Stimulated activated naive CD8-positive, alpha-beta T cell treated with anti-CD3 and anti-CD28 coated beads, Interleukin-15, amount 100 ng/mL, for 72 hours (primary cell): Measurements from ENCODE around the gene SSR4.

Experiments used
- ATAC-seq: fragments of 150-1000 bp; cut with Tn5 transposase; 2 replicates; pipeline ENCODE4 v1.10.0; 2021; ENCODE audit warnings: mild to moderate bottlenecking, moderate library complexity
- DNase-seq, 2 donors: peaks; one replicate each; pipeline ENCODE4 v3.0.0; 2021 to 2022
- H3K27ac Mint-ChIP-seq, 2 donors: one replicate each; pipeline ENCODE4 v1.8.0; 2022; ENCODE audit warnings: mild to moderate bottlenecking in 2 of 2, mixed read lengths in 2 of 2, moderate library complexity in 2 of 2
- H3K27me3 Mint-ChIP-seq: one replicate; pipeline ENCODE4 v1.8.0; 2022; ENCODE audit warnings: mixed read lengths
- H3K4me1 Mint-ChIP-seq: one replicate; pipeline ENCODE4 v1.8.0; 2022; ENCODE audit warnings: mild to moderate bottlenecking, mixed read lengths
- H3K4me3 Mint-ChIP-seq, 2 donors: one replicate each; pipeline ENCODE4 v1.8.0; 2022; ENCODE audit warnings: mild to moderate bottlenecking in 2 of 2, mixed read lengths in 2 of 2, moderate library complexity in 1 of 2
- H3K9me3 Mint-ChIP-seq, 2 donors: one replicate each; pipeline ENCODE4 v1.8.0; 2022; ENCODE audit warnings: mixed read lengths in 2 of 2

Gene SSR4

DNA sequence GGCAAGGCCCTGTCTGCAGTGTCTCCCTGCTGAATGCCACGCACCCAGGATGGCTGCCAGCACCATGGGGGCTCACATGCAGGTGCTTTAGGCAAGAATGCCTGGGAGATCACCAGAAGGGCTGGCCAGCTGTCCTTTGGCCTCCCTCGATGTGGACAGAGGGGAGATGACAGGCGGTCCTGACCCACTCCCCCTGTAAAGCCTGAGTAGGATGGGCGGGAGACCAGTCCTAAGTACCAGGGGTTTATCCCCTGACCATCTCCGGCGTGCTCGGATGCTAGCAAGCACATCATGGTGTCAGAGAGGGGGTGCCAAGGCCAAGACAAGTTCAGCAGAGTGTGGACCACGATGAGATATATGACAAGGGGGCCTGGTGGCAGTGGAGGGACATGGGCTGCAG is 30.6 kb downstream of the SSR4 start:
- H3K4me3 Mint-ChIP-seq, result no peak overlapping the region
- no peak for DNase-seq
- H3K27ac Mint-ChIP-seq, result no peak overlapping the region
- H3K4me1 Mint-ChIP-seq, result peaks cover 29% of the 10 kb centered on the region
- no peak for ATAC-seq
- H3K27me3 Mint-ChIP-seq, result peaks cover 19% of the 10 kb centered on the region
- no peaks in the 10 kb centered on the region for H3K9me3 Mint-ChIP-seq

DNA sequence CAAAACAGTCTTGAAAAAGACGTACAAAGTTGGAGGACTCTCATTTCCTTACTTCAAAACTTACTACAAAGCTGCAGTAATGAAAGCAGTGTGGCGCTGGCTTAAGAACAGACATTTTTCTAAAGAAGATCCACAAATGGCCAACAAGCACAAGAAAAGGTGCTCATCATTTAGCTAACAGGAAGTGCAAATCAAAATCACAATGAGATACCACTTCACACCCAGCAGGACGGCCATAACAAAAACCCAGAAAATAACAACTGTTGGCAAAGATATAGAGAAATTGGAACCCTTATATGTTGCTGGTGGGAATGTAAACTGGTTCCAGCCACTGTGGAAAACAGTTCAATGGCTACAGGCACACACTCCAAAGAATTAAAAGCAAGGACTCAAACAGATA is 32.5 kb downstream of the SSR4 start:
- Mint-ChIP-seq H3K4me1 (peaks cover 14% of the 10 kb centered on the region), H3K9me3 (no peaks in the 10 kb centered on the region), H3K4me3 (no peak overlapping the region), H3K27ac (no peak overlapping the region), H3K27me3 (peaks cover 29% of the 10 kb centered on the region)
- no peak for DNase-seq
- ATAC-seq, result no peak

DNA sequence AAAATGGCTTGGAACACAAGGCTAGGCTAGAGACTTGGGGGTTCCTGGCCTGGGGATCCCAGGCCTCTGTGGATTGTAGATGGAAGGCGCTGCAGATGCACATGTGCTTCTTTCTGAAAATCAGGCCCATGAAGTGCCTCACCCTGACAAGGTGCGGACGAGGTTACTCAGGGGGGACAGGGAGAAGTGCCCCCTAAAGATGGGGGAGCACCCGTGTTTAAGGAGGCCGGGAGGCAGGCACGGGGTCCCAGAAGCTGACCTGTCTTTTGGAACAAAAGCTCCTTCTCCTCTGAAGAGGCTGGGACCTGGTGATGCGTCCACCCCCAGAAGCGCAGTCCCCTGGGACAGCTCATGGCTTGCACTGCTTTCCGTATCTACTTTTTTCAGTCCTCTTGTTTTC is 33.4 kb downstream of the SSR4 start:
- Mint-ChIP-seq H3K27me3 (peaks cover 37% of the 10 kb centered on the region), H3K9me3 (no peaks in the 10 kb centered on the region), H3K4me3 (no peak overlapping the region), H3K27ac (no peak overlapping the region), H3K4me1 (peaks cover 5% of the 10 kb centered on the region)
- DNase-seq, result no peak
- ATAC-seq, result no peak

DNA sequence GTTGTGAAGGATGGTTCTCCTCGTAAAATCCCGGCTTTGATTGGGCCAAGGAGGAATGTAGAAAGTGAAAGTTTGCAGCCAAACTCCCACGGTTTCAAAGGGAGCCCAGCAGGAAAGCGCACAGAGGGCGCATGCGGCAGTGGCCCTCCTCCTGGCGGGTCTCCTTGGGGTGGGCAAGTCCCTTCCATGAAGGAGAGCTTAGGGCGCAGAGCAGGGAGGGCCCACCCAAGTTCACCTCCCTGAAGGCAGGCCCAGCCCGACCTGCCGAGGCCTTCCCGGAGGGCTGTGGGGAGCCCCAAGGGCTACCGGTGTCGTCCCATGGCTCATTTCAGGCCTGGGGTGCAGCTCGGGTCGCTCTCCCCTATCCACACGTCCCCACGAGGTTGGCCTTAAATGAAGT is 33.8 kb downstream of the SSR4 start:
- no peak for DNase-seq
- Mint-ChIP-seq H3K27me3 (peaks cover 41% of the 10 kb centered on the region), H3K27ac (no peak overlapping the region), H3K4me1 (peaks cover 5% of the 10 kb centered on the region), H3K4me3 (no peak overlapping the region), H3K9me3 (no peaks in the 10 kb centered on the region)
- no peak for ATAC-seq

DNA sequence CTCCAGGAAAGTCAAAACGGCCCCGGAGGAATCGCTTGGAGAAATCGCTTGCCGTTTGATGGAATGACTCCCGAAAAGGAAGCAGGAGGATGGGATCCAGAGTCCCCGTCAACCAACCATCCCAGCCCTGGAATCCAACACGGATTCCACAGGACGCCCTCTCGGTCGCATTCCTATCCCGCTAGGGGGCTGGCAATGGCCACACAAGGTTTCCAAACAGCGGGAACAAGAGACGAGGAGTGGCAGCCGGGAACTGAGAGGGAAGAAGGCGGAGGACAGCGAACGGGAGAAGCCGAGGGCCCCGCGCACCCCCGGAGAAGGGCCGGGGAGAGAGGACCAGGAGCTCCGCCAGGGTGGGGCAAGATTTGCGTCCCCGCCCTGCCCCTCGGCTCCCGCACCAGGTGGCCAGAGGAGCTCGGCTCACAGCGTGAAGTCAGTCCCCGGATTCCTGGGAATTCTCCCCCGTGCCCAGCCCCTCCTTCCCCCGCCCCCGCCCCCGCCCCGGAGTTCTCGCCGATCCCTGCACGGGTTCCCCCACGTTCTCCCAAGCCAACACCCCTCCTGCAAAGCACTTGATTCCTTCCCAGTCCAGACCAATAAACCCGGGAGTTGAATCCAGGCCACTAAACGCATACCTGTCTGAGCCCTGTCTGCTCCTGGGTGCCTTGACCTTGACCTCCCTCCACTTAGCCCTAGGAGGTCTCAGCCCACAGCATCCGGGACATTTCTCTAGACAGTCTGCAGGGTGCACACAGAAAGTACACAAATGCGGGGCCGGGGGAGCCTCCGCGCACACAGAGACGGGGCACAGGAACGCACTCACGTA is 34.5 kb downstream of the SSR4 start:
- Mint-ChIP-seq H3K9me3 (no peaks in the 10 kb centered on the region), H3K27me3 (peaks cover 41% of the 10 kb centered on the region), H3K27ac (no peak overlapping the region), H3K4me1 (peaks cover 5% of the 10 kb centered on the region), H3K4me3 (peak overlapping the region in 1 of 2 donors; percentile 26)
- ATAC-seq (peak; percentile 36), DNase-seq (no peak)

DNA sequence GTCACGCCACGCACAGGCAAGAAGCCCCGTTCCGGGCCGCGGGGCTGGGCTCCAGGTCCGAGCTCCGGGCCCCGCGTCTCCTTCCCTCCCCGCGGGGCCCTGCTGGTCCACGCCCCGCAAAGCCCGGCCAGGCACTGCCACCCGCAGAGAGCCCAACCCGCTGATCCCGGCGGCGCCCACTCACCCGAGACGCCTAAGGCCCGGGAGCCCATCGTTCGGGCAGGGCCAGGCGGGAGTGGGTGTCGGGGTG is 35.0 kb downstream of the SSR4 start:
- H3K9me3 Mint-ChIP-seq, result no peaks in the 10 kb centered on the region
- no peak for DNase-seq
- no peak for ATAC-seq
- H3K4me1 Mint-ChIP-seq, result peaks cover 5% of the 10 kb centered on the region
- H3K4me3 Mint-ChIP-seq, result peak overlapping the region in 1 of 2 donors; percentile 26
- H3K27me3 Mint-ChIP-seq, result peaks cover 41% of the 10 kb centered on the region
- H3K27ac Mint-ChIP-seq, result no peak overlapping the region

DNA sequence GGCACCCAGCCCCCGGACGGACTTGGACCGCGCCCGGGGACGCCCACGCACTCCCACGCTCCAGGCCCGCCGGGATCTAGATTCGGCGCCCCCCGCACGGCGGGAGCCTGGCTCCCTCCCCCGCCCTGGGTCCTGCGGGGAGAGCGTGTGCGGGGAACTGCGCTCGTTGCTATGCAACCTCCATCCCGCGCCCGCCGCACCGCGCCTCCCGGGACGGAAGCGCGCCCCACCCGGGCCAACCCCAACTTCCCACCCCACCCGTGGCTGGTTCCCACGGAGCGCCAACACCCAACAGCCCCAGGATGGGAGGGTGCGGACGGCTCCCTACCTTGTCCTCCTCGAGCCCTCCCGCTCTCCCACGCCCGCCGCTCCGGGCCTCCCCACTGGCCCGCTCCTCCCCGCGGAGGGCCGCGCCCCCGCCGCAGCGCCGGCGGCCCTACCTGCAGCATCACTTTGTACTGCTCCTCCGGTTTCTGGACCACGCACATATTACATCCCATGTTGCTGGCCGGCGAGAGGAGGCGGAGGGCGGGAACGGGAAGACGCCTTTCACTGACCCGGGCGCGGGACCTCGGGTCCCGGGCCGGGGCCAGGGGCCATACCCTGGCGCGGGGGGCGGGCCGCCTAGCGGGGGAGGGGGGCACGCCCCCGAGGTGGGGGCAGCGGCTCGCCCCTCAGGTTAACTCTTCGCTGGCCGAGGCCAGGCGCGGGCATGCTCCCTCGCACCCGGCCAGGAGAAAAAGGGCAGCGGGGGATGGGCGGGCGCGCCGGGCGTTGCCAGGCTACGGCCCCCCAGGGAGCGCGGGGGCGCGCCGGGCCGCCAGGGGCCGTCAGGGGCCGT is 35.6 kb downstream of the SSR4 start, which contains the start of gene PDZD4:
PDZD4 (minus strand) TSS at position 746 of the 841 bp plus-strand sequence; CDS start at position 500, 246 bp downstream.
- Mint-ChIP-seq H3K27me3 (peaks cover 41% of the 10 kb centered on the region), H3K4me3 (peak within 1 kb of the TSS; percentile 51), H3K27ac (no peak within 1 kb of the TSS), H3K9me3 (no peaks in the 10 kb centered on the region), H3K4me1 (peaks cover 5% of the 10 kb centered on the region)
- DNase-seq (no peak), ATAC-seq (peak; percentile 62)

DNA sequence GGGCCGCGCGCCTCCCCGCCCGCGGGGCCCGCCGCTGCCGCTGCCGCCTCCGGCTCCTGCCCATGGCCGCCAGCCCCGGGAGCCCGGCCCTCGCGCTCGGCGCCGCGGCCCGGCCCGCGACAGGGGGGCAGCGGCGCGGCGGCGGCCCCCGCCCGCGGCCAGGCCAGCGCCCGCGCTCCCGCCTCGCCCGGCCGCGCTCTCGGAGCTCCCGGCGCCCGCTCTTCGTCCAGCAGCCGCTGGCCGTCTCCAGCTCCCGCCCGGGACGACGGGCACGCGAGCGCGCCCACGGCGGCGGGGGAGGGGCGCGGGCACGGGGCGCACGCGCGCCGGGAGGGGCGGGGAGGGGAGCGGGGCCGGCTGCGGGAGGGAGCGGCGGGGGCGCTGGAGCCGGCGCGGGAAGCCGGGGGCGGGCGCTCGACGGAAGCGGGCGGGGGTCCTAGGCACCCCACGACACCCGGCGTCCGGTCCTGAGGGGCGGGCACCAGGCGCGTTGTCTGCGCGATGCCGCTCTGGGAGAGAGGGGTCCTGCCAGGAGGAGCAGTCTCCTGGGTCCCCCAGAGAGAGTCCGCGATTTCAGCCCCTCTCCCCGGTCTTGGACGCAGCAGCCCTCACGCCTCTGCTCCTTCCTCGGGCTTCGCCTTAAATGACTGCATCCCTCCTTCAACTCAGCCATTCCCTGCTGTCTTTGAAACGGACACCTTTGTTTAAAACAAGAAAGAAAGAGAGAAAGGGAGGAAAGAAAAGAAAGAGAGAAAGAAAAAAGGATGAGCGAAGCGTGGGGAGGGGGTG is 36.4 kb downstream of the SSR4 start:
- DNase-seq (no peak), ATAC-seq (peak; percentile 29)
- Mint-ChIP-seq H3K27me3 (peaks cover 41% of the 10 kb centered on the region), H3K9me3 (no peaks in the 10 kb centered on the region), H3K4me1 (peaks cover 5% of the 10 kb centered on the region), H3K27ac (no peak overlapping the region), H3K4me3 (no peak overlapping the region)

DNA sequence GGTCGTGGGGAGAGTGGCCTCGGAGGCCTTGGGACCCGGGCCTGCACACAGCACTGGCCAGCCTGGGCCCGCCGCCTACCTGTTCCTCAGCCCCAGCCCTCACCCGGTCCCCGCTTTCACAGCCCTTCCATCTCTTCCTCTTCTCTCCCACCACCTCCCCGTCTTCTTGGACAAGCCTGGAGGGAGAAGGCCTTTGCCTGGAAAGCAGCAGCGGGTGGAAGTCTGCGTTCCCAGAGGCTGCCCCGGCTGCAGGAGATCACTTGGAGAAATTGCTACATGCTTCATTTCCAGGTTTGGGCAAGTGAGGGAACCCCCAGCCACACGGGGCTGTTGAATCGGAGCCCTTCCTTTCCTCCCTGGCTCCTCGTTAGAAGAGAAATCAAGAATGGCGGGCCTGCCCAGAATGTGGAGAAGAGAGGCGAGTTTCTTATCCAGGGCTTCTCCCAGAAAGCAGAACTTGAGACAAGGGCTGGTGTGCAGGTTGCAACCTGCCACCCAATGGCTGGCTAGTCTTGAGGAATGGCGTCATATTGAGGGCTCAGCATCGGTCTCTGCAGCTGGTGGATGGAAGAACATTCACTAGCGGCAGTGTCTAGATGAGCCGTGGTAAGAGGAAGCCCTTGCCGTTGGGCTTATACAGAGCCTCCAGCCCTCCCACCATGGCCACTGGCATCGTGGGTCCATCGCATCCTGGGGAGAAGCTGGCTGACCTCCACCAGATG is 37.1 kb downstream of the SSR4 start:
- no peak for ATAC-seq
- Mint-ChIP-seq H3K9me3 (no peaks in the 10 kb centered on the region), H3K4me3 (peak overlapping the region; percentile 37 to 41), H3K4me1 (peaks cover 5% of the 10 kb centered on the region), H3K27ac (no peak overlapping the region), H3K27me3 (peaks cover 41% of the 10 kb centered on the region)
- DNase-seq, result no peak

DNA sequence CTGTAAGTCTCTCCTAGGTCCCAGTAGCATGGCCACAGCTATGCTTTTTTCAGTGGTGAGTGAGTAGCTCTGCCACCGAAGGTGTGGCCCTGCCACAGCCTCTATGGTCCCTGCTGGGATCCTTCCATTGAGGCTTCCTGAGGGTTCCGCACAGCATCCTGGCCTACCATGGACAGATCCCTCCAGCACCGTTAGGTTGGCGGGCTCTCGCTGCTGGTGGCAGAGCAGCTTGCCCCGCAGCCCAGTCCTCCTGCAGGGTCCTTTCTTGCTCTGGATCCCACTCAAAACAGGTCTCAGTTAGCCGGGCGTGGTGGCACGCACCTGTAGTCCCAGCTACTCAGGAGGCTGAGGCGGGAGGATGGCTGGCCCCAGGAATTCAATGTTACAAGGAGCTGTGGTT is 38.3 kb downstream of the SSR4 start:
- ATAC-seq (no peak), DNase-seq (no peak)
- H3K9me3 Mint-ChIP-seq, result no peaks in the 10 kb centered on the region
- H3K4me1 Mint-ChIP-seq, result peaks cover 5% of the 10 kb centered on the region
- no peak overlapping the region for H3K27ac Mint-ChIP-seq
- peaks cover 40% of the 10 kb centered on the region for H3K27me3 Mint-ChIP-seq
- no peak overlapping the region for H3K4me3 Mint-ChIP-seq

DNA sequence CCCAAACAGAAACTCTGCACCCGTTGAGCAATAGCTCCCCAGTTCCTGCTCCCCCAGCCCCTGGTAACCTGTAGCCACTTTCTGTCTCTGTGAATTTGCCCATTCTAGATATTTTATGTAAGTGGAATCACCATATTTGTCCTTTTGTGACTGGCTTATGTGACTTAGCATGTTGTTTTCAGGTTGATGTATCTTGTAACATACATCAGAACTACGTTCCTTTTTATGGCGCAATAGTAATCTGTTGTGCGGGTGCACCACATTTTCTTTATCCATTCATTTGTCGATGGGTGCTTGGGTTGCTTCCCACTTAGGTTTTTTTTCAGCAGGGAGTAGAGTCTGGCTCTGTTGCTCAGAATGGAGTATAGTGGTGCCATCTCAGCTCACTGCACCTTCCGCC is 42.5 kb downstream of the SSR4 start:
- ATAC-seq (no peak), DNase-seq (no peak)
- H3K27ac Mint-ChIP-seq, result no peak overlapping the region
- H3K9me3 Mint-ChIP-seq, result no peaks in the 10 kb centered on the region
- peaks cover 13% of the 10 kb centered on the region for H3K27me3 Mint-ChIP-seq
- H3K4me3 Mint-ChIP-seq, result no peak overlapping the region
- H3K4me1 Mint-ChIP-seq, result no peaks in the 10 kb centered on the region

DNA sequence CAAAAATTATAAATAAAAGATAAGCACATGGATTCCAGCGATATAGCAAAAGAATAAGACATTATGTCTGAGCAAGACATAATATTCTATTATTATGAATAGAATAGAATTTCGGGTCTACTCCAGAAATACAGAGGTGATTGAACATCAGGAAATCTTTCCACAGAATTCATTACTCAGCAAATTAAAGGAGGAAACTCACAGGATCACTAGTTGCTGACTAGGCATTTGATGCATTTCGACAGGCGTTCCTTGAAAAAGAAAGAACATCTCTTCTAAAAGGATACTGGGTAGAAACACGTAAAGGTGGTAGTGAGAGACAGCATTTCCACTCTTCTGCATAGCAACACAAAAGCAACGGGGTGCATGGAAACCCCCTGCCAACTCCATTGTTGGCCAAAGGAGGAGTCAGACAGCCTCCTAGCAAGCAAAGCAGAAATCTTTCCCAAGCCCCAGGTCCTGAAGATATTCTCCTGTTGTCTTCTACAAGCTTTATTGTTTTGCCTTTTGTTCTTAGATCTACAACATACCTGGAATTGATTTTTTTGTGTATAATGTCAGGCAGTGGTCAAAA is 50.1 kb downstream of the SSR4 start:
- DNase-seq, result no peak
- H3K27ac Mint-ChIP-seq, result no peak overlapping the region
- ATAC-seq, result no peak
- H3K4me3 Mint-ChIP-seq, result no peak overlapping the region
- no peaks in the 10 kb centered on the region for H3K4me1 Mint-ChIP-seq
- H3K9me3 Mint-ChIP-seq, result no peaks in the 10 kb centered on the region
- peaks cover 10% of the 10 kb centered on the region for H3K27me3 Mint-ChIP-seq

DNA sequence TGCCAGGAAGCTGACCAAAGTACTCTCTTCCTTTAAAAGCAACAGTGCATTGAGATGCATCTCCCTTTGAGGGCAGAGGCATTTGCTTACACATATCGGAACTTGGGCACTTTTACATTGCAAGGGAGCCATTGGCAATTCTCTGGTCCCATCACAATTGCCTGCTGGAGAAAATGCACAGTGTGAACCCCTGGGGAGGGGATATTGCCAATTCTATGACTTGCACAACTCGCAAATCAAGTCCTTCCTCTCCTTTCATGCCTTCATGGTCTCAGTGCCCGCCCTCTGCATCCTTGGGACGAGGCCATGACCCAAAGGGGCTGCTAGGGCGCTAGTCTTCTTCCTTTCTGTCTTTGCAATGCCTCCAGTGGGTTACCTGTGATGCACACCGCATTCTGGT is 50.7 kb downstream of the SSR4 start:
- Mint-ChIP-seq H3K27ac (no peak overlapping the region), H3K27me3 (peaks cover 10% of the 10 kb centered on the region), H3K4me1 (no peaks in the 10 kb centered on the region), H3K4me3 (no peak overlapping the region), H3K9me3 (no peaks in the 10 kb centered on the region)
- no peak for ATAC-seq
- no peak for DNase-seq

DNA sequence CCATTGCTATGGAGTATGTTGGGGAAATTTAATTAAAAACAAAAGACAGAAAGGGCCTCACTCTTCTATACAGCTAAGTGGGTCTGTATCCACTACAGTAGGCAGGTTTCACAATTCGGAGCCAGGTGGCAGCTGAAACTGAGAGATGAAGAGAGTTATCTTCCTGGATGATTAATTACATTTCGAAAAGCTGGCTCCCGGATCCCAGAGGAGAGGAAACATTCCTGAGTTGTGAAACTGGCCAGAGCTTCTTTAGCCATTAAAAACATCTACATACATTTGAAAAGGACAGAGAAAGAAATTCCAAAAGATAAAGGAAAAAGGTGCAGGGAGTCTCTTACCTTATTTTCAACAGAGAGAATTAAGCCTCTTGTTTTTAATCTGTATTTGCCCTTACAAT is 51.4 kb downstream of the SSR4 start:
- no peak overlapping the region for H3K4me3 Mint-ChIP-seq
- H3K9me3 Mint-ChIP-seq, result no peaks in the 10 kb centered on the region
- no peak for ATAC-seq
- no peaks in the 10 kb centered on the region for H3K4me1 Mint-ChIP-seq
- H3K27ac Mint-ChIP-seq, result no peak overlapping the region
- peaks cover 10% of the 10 kb centered on the region for H3K27me3 Mint-ChIP-seq
- no peak for DNase-seq
